H9 (cell line): Measurements from ENCODE around the gene RADIL. TPM values are rescaled to one million over a fixed set of nuclear protein-coding genes. Genes with fewer than 3 reads are reported as not detected.

Experiments used
- DNase-seq: peaks from one replicate; pipeline ENCODE4 v3.0.0-alpha.2; 2017
- H2AFZ ChIP-seq: one replicate; pipeline ENCODE4 v1.6.1; 2013; ENCODE audit warnings: mild to moderate bottlenecking, low read length, control low read depth, moderate library complexity
- H2AK5ac ChIP-seq: 2 replicates; pipeline ENCODE4 v1.6.1; 2013; ENCODE audit warnings: low read length, control low read depth, mixed read lengths; ENCODE audit not compliant: insufficient read length
- H2BK120ac ChIP-seq: one replicate; pipeline ENCODE4 v1.6.1; 2013; ENCODE audit warnings: low read depth, mild to moderate bottlenecking, low read length, control low read depth, inconsistent platforms; ENCODE audit not compliant: poor library complexity, severe bottlenecking
- H2BK12ac ChIP-seq: 2 replicates; pipeline ENCODE4 v1.6.1; 2013; ENCODE audit warnings: low read length, control low read depth, mixed read lengths, low read depth; ENCODE audit not compliant: insufficient read length
- H2BK15ac ChIP-seq: 2 replicates; pipeline ENCODE4 v1.6.1; 2013; ENCODE audit warnings: low read depth, low read length, control low read depth
- H2BK20ac ChIP-seq: one replicate; pipeline ENCODE4 v1.6.1; 2013; ENCODE audit warnings: low read depth, mild to moderate bottlenecking, low read length, control low read depth, inconsistent platforms; ENCODE audit not compliant: poor library complexity, severe bottlenecking
- H2BK5ac ChIP-seq: 2 replicates; pipeline ENCODE4 v1.6.1; 2013; ENCODE audit warnings: low read length, control low read depth, mixed read lengths; ENCODE audit not compliant: insufficient read length
- H3K14ac ChIP-seq: 2 replicates; pipeline ENCODE4 v1.6.1; 2013; ENCODE audit warnings: low read length, control low read depth; ENCODE audit not compliant: insufficient read depth
- H3K18ac ChIP-seq: 2 replicates; pipeline ENCODE4 v1.6.1; 2013; ENCODE audit warnings: low read depth, mild to moderate bottlenecking, mixed read lengths, low read length, control low read depth; ENCODE audit not compliant: insufficient read length
- H3K23ac ChIP-seq: 2 replicates; pipeline ENCODE4 v1.6.1; 2013; ENCODE audit warnings: low read length, control low read depth, mixed read lengths, low read depth; ENCODE audit not compliant: insufficient read length
- H3K23me2 ChIP-seq: 2 replicates; pipeline ENCODE4 v1.6.1; 2013; ENCODE audit warnings: low read depth, mild to moderate bottlenecking, mixed read lengths, low read length, control low read depth; ENCODE audit not compliant: insufficient read length, poor library complexity, severe bottlenecking
- H3K27ac ChIP-seq: 2 replicates; pipeline ENCODE4 v1.5.1; 2013; ENCODE audit warnings: low read length, control low read depth, mixed read lengths, low read depth; ENCODE audit not compliant: insufficient read length
- H3K27me3 ChIP-seq: 2 replicates; pipeline ENCODE4 v1.6.1; 2013; ENCODE audit warnings: low read length, control low read depth, inconsistent platforms; ENCODE audit not compliant: insufficient read depth
- H3K4ac ChIP-seq: 2 replicates; pipeline ENCODE4 v1.6.1; 2013; ENCODE audit warnings: low read depth, mild to moderate bottlenecking, control low read depth, inconsistent platforms, low read length, moderate library complexity
- H3K4me1 ChIP-seq: 2 replicates; pipeline ENCODE4 v1.6.1; 2013; ENCODE audit warnings: low read length, control low read depth, inconsistent platforms; ENCODE audit not compliant: insufficient read depth
- H3K4me2 ChIP-seq: 2 replicates; pipeline ENCODE4 v1.6.1; 2013; ENCODE audit warnings: low read length, control low read depth, mixed read lengths; ENCODE audit not compliant: insufficient read length, insufficient read depth
- H3K56ac ChIP-seq: 2 replicates; pipeline ENCODE4 v1.6.1; 2013; ENCODE audit warnings: low read depth, mild to moderate bottlenecking, mixed read lengths, low read length, control low read depth; ENCODE audit not compliant: insufficient read length
- H3K79me1 ChIP-seq: 2 replicates; pipeline ENCODE4 v1.6.1; 2013; ENCODE audit warnings: low read depth, mild to moderate bottlenecking, moderate library complexity, low read length, control low read depth, inconsistent platforms; ENCODE audit not compliant: insufficient read depth, poor library complexity, severe bottlenecking
- H3K79me2 ChIP-seq: 2 replicates; pipeline ENCODE4 v1.6.1; 2013; ENCODE audit warnings: low read length, control low read depth, inconsistent platforms; ENCODE audit not compliant: insufficient read depth
- H3K9ac ChIP-seq: 2 replicates; pipeline ENCODE4 v1.6.1; 2013; ENCODE audit warnings: low read length, control low read depth, mixed read lengths; ENCODE audit not compliant: insufficient read length; ENCODE audit errors: extremely low read depth
- H3K9me3 ChIP-seq: one replicate; pipeline ENCODE4 v1.6.1; 2013; ENCODE audit warnings: low read depth, low read length, inconsistent platforms; ENCODE audit not compliant: control insufficient read depth
- H3T11ph ChIP-seq: one replicate; pipeline ENCODE4 v1.6.1; 2013; ENCODE audit warnings: mild to moderate bottlenecking, low read length, control low read depth, inconsistent platforms
- H4K20me1 ChIP-seq: one replicate; pipeline ENCODE4 v1.6.1; 2013; ENCODE audit not compliant: control insufficient read depth, insufficient read length, insufficient read depth
- H4K5ac ChIP-seq: 2 replicates; pipeline ENCODE4 v1.6.1; 2013; ENCODE audit warnings: low read depth, mild to moderate bottlenecking, mixed read lengths, low read length, control low read depth; ENCODE audit not compliant: insufficient read length
- H4K8ac ChIP-seq: replicated peaks from 2 replicates; pipeline ENCODE4 v1.6.1; 2013; ENCODE audit warnings: low read length, control low read depth, mixed read lengths, low read depth; ENCODE audit not compliant: insufficient read length
- H4K91ac ChIP-seq: 2 replicates; pipeline ENCODE4 v1.6.1; 2013; ENCODE audit warnings: low read depth, mild to moderate bottlenecking, moderate library complexity, mixed read lengths, low read length, control low read depth; ENCODE audit not compliant: insufficient read length
- H3K27ac Mint-ChIP-seq, 3 experiments: 2 replicates in 2 of 3; 3 replicates in 1 of 3; pipeline ENCODE4 v1.8.0; 2020 to 2021; ENCODE audit warnings: mixed read lengths in 3 of 3, mild to moderate bottlenecking in 1 of 3, moderate library complexity in 1 of 3
- H3K27me3 Mint-ChIP-seq: 2 replicates; pipeline ENCODE4 v1.8.0; 2021; ENCODE audit warnings: low read depth, mild to moderate bottlenecking, moderate library complexity, mixed read lengths
- H3K36me3 Mint-ChIP-seq, 3 experiments: 2 replicates in 2 of 3; 3 replicates in 1 of 3; pipeline ENCODE4 v1.8.0; 2020 to 2021; ENCODE audit warnings: low read depth in 3 of 3, mixed read lengths in 3 of 3; ENCODE audit not compliant: insufficient read depth in 1 of 3
- H3K4me1 Mint-ChIP-seq, 2 experiments: 2 replicates each; pipeline ENCODE4 v1.8.0; 2020; ENCODE audit warnings: mixed read lengths in 2 of 2
- H3K4me3 Mint-ChIP-seq, 2 experiments: 2 replicates in 1 of 2; 3 replicates in 1 of 2; pipeline ENCODE4 v1.8.0; 2020 to 2021; ENCODE audit warnings: mild to moderate bottlenecking in 2 of 2, mixed read lengths in 2 of 2, moderate library complexity in 1 of 2
- H3K9me3 Mint-ChIP-seq, 2 experiments: 2 replicates in 1 of 2; 3 replicates in 1 of 2; pipeline ENCODE4 v1.8.0; 2020; ENCODE audit warnings: mild to moderate bottlenecking in 2 of 2, mixed read lengths in 2 of 2, moderate library complexity in 1 of 2
- CTCF ChIP-seq: fragments of 200-600 bp; sonication (generic); conservative IDR thresholded peaks from 3 replicates; pipeline ENCODE4 v1.8.0; 2021; ENCODE audit warnings: antibody characterized with exemption, mild to moderate bottlenecking
- WGBS: extraction: QIAGEN DNeasy Blood & Tissue Kit; methylation state at CpG from one replicate; pipeline ENCODE4 v1.1.7; 2013; ENCODE audit warnings: missing lambda C conversion rate, low lambda C conversion rate, mixed read lengths; ENCODE audit not compliant: insufficient read length; ENCODE audit errors: extremely low coverage; 5-methylcytosine and 5-hydroxymethylcytosine counted together
- total RNA-seq: library from RNA; stranded (reverse); gene quantifications from 2 replicates; pipeline ENCODE4 v1.2.1, GENCODE V29; 2021

The RADIL gene
- total RNA-seq, 1 experiment from 2014 or later = 4.7 TPM

- H2BK12ac ChIP-seq = no peak overlapping the region
- Mint-ChIP-seq H3K4me1 (no peaks in the 10 kb centered on the region), H3K27me3 (peaks cover 3% of the 10 kb centered on the region; the same call in 1 of the 2 replicates), H3K9me3 (no peaks in the 10 kb centered on the region), H3K36me3 (no peaks in the 10 kb centered on the region), H3K27ac (0 out of 7 replicates have a peak overlapping the region, but pooled peaks of 1 of the 3 experiments have one; percentile 34), H3K4me3 (no peak overlapping the region)
- H3K4me2 ChIP-seq = no peak overlapping the region
- no peak for TF ChIP-seq CTCF
- no peaks in the 10 kb centered on the region for H3K23me2 ChIP-seq
- H3K79me2 ChIP-seq = no peaks in the 10 kb centered on the region
- H3K9ac ChIP-seq = no peak overlapping the region
- no peak overlapping the region for H4K8ac ChIP-seq
- no peak overlapping the region for H2BK120ac ChIP-seq
- H3K4me1 ChIP-seq = no peaks in the 10 kb centered on the region
- DNase-seq = no peak
- H3K18ac ChIP-seq = no peak overlapping the region
- no peak overlapping the region for H2AFZ ChIP-seq
- H2BK20ac ChIP-seq = no peak overlapping the region
- no peaks in the 10 kb centered on the region for H3K9me3 ChIP-seq
- H3T11ph ChIP-seq = no peak overlapping the region
- no peak overlapping the region for H3K4ac ChIP-seq
- H3K27me3 ChIP-seq = no peaks in the 10 kb centered on the region
- H3K79me1 ChIP-seq = no peaks in the 10 kb centered on the region
- no peaks in the 10 kb centered on the region for H4K20me1 ChIP-seq
- no peak overlapping the region for H3K27ac ChIP-seq
- H3K56ac ChIP-seq = no peak overlapping the region
- no peak overlapping the region for H4K91ac ChIP-seq
- no peak overlapping the region for H4K5ac ChIP-seq
- no peak overlapping the region for H3K23ac ChIP-seq
- H3K14ac ChIP-seq = no peak overlapping the region; the same call in 1 of the 2 replicates
- no peak overlapping the region for H2AK5ac ChIP-seq
- H2BK15ac ChIP-seq = no peak overlapping the region
- no CpG with 5 or more reads among the region's 27 CpGs for WGBS
- no peak overlapping the region for H2BK5ac ChIP-seq
Measured at GRCh38 chr7:4768597-4769569, 114.6 kb downstream of the RADIL start.
